Vagina (tissue), 2 donors: ENCODE results near the gene DYRK1A. TPM values are rescaled to one million over a fixed set of nuclear protein-coding genes. Genes with fewer than 3 reads are reported as not detected.

Experiments used
- DNase-seq, 2 donors: peaks; one replicate each; pipeline ENCODE4 v3.0.0-alpha.2; 2017; ENCODE audit errors: extremely low spot score in 2 of 2
- H3K27ac ChIP-seq: fragments of 200-600 bp; sonication (generic); one replicate; pipeline ENCODE4 v1.5.1; 2019
- H3K27me3 ChIP-seq: fragments of 200-600 bp; sonication (generic); one replicate; pipeline ENCODE4 v1.5.1; 2019
- H3K36me3 ChIP-seq, 2 donors: fragments of 200-600 bp; sonication (generic); one replicate each; pipeline ENCODE4 v1.5.1; 2017 to 2019
- H3K4me1 ChIP-seq: fragments of 200-600 bp; sonication (generic); one replicate; pipeline ENCODE4 v1.5.1; 2019
- H3K4me3 ChIP-seq, 2 donors: fragments of 200-600 bp; sonication (generic); 1 replicate in 1 of 2; 2 replicates in 1 of 2; pipeline ENCODE4 v1.5.1; 2016 to 2019
- H3K9me3 ChIP-seq: fragments of 200-600 bp; sonication (generic); one replicate; pipeline ENCODE4 v1.5.1; 2019
- POLR2A ChIP-seq, 2 donors: fragments of 450-650 bp; IDR thresholded peaks; one replicate each; pipeline ENCODE4 v1.6.1; 2017; ENCODE audit warnings: antibody characterized with exemption in 2 of 2, mild to moderate bottlenecking in 2 of 2, moderate library complexity in 2 of 2
- POLR2AphosphoS5 ChIP-seq, 2 donors: sonication (generic); formaldehyde crosslinking; IDR thresholded peaks; one replicate each; pipeline ENCODE4 v1.9.0; 2017; ENCODE audit warnings: antibody characterized with exemption in 2 of 2, mild to moderate bottlenecking in 2 of 2, low read depth in 1 of 2; ENCODE audit not compliant: insufficient read depth in 1 of 2
- intact Hi-C: fragments of 100-400 bp; cut with DNase I; formaldehyde crosslinking; loops from one replicate; pipeline ENCODE4 v1.15.1; 2023
- total RNA-seq: library from RNA; depleted of rRNA; stranded (reverse); fragments of >200 nt; gene quantifications from one replicate; pipeline ENCODE4 v1.2.3, GENCODE V29; 2016
- TF ChIP-seq, protein P1 (sequence below), 3 experiments: fragments of 450-650 bp in 2 of 3; fragments of 200-600 bp in 1 of 3; sonication (generic) in 1 of 3; IDR thresholded peaks; one replicate each; pipeline ENCODE4 v1.5.1; 2017 to 2019; ENCODE audit warnings: antibody characterized with exemption in 3 of 3, mild to moderate bottlenecking in 2 of 3, moderate library complexity in 2 of 3

DYRK1A gene
- total RNA-seq, 1 donor from 2014 or later, result 78.1 TPM

DNA sequence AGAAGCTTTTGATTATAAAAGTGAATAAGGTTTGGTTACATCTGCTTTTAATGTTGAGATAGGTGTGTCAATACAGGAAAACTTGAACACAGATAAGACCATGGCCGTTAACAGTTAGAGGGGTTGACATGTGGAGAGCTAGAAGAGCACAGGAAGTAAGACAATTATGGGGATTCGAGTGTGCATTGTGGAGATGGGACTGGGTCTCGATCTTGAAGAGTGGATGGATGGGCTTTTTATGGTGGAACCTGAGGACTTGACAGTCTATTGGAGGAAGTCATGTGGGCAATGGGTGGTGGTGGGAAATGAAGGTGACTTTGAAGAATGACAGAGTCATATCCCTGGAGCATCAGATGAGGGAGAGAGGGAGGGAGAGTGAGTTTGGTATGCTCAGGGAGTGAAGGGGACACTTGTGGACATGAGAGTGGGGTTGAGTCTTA, 12.1 kb downstream of the DYRK1A start:
- no peak overlapping the region for H3K4me3 ChIP-seq
- H3K9me3 ChIP-seq, result no peaks in the 10 kb centered on the region
- no peak overlapping the region for H3K27ac ChIP-seq
- intact Hi-C loops, result no loop called here
- no peaks in the 10 kb centered on the region for H3K27me3 ChIP-seq
- no peak for DNase-seq
- peaks cover 95% of the 10 kb centered on the region for H3K4me1 ChIP-seq
- no peak for TF ChIP-seq POLR2A (IDR thresholded peaks at IDR 0.05)
- TF ChIP-seq, protein P1, sequence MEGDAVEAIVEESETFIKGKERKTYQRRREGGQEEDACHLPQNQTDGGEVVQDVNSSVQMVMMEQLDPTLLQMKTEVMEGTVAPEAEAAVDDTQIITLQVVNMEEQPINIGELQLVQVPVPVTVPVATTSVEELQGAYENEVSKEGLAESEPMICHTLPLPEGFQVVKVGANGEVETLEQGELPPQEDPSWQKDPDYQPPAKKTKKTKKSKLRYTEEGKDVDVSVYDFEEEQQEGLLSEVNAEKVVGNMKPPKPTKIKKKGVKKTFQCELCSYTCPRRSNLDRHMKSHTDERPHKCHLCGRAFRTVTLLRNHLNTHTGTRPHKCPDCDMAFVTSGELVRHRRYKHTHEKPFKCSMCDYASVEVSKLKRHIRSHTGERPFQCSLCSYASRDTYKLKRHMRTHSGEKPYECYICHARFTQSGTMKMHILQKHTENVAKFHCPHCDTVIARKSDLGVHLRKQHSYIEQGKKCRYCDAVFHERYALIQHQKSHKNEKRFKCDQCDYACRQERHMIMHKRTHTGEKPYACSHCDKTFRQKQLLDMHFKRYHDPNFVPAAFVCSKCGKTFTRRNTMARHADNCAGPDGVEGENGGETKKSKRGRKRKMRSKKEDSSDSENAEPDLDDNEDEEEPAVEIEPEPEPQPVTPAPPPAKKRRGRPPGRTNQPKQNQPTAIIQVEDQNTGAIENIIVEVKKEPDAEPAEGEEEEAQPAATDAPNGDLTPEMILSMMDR (IDR thresholded peaks at IDR 0.05), result no peak
- H3K36me3 ChIP-seq, result no peaks in the 10 kb centered on the region

- H3K4me1 ChIP-seq, result peaks cover 86% of the 10 kb centered on the region
- TF ChIP-seq POLR2A (IDR thresholded peaks at IDR 0.05) (no peak), POLR2AphosphoS5 (IDR thresholded peaks at IDR 0.05; ENCODE audit: insufficient read depth in 1 of 2, low read depth in 1 of 2) (no peak)
- TF ChIP-seq, protein P1 (IDR thresholded peaks at IDR 0.05), result no peak
- H3K9me3 ChIP-seq, result no peaks in the 10 kb centered on the region
- no peak overlapping the region for H3K4me3 ChIP-seq
- no peaks in the 10 kb centered on the region for H3K36me3 ChIP-seq
- H3K27me3 ChIP-seq, result no peaks in the 10 kb centered on the region
- no peak overlapping the region for H3K27ac ChIP-seq
- no peak for DNase-seq
- intact Hi-C loops, result no loop called here
Observed at GRCh38 chr21:37380349-37381323, 14.1 kb downstream of the DYRK1A start.

- Histone ChIP-seq H3K4me3 (no peak overlapping the region), H3K36me3 (no peaks in the 10 kb centered on the region), H3K9me3 (no peaks in the 10 kb centered on the region), H3K27me3 (no peaks in the 10 kb centered on the region), H3K27ac (no peak overlapping the region), H3K4me1 (peaks cover 86% of the 10 kb centered on the region)
- TF ChIP-seq POLR2A (IDR thresholded peaks at IDR 0.05) (no peak), POLR2AphosphoS5 (IDR thresholded peaks at IDR 0.05; ENCODE audit: insufficient read depth in 1 of 2, low read depth in 1 of 2) (no peak)
- TF ChIP-seq, protein P1 (IDR thresholded peaks at IDR 0.05), result no peak
- no peak for DNase-seq
- intact Hi-C loops, result no loop called here
Observed at GRCh38 chr21:37381883-37382585, 15.5 kb downstream of the DYRK1A start.

DNA sequence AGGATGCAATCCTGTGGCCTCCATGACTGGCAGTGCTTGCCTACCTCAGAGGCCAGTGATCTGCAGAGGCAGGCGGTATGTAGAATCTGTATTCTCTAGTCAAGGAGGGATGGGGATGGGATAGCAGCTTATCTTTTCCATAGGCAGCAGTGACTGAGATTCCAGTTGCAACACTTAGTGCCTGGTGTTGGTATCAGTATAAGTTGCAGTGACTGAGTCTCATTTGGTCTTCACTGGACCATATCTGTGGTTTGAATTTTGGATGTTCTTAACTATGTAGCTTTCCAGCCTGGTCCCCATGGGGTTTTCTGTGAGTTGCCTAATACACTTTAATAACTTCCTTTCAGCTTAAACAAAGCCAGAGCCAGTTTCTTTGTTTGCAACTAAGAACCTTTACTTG, 16.5 kb downstream of the DYRK1A start:
- intact Hi-C loops, result no loop called here

More for the DNA sequence above, 16.5 kb downstream of the DYRK1A start:
- Histone ChIP-seq H3K27me3 (no peaks in the 10 kb centered on the region), H3K9me3 (no peaks in the 10 kb centered on the region), H3K36me3 (no peaks in the 10 kb centered on the region), H3K4me1 (peaks cover 86% of the 10 kb centered on the region), H3K27ac (no peak overlapping the region), H3K4me3 (no peak overlapping the region)
- TF ChIP-seq POLR2A (IDR thresholded peaks at IDR 0.05) (no peak), POLR2AphosphoS5 (IDR thresholded peaks at IDR 0.05; ENCODE audit: insufficient read depth in 1 of 2, low read depth in 1 of 2) (no peak)
- TF ChIP-seq, protein P1 (IDR thresholded peaks at IDR 0.05), result no peak
- no peak for DNase-seq
